Pancreas (tissue), 10 donors: Measurements from ENCODE around the gene FOXO3. TPM values are rescaled to one million over a fixed set of nuclear protein-coding genes. Genes with fewer than 3 reads are reported as not detected.

ENCODE experiments used
- ATAC-seq, 4 donors: fragments of 200-7000 bp; cut with Tn5 transposase; one replicate each; pipeline versions ENCODE4 v1.8.0 to v1.9.1; 2020; ENCODE audit warnings: mild to moderate bottlenecking in 4 of 4, moderate library complexity in 4 of 4
- DNase-seq, 6 donors: peaks; one replicate each; pipeline ENCODE4 v3.0.0-alpha.2; 2020
- FAIRE-seq: peaks from 2 replicates; lab custom pipeline; 2012; peaks lifted over from hg19 to GRCh38; lab: Jason Lieb, UNC
- H3K27ac ChIP-seq, 4 donors: fragments of 200-600 bp; sonication (generic); 1 replicate in 3 of 4; 2 replicates in 1 of 4; pipeline versions ENCODE4 v1.5.0 to v1.8.0; 2020
- H3K27me3 ChIP-seq, 4 donors: fragments of 200-600 bp; one replicate each; pipeline ENCODE4 v1.8.0; 2021
- H3K36me3 ChIP-seq, 3 donors: fragments of 200-600 bp; sonication (generic) in 1 of 3; one replicate each; pipeline versions ENCODE4 v1.5.0 to v1.8.0; 2020 to 2021
- H3K4me1 ChIP-seq, 3 donors: fragments of 200-600 bp; one replicate each; pipeline ENCODE4 v1.8.0; 2021
- H3K4me3 ChIP-seq, 4 donors: fragments of 200-600 bp; sonication (generic) in 2 of 4; one replicate each; pipeline versions ENCODE4 v1.5.0 to v1.8.0; 2020 to 2021
- H3K9me3 ChIP-seq, 4 donors: fragments of 200-600 bp; one replicate each; pipeline ENCODE4 v1.8.0; 2021
- CTCF ChIP-seq, 4 donors: fragments of 200-600 bp; sonication (generic) in 3 of 4; IDR thresholded peaks; one replicate each; pipeline versions ENCODE4 v1.5.0 to v1.8.0; 2021; ENCODE audit warnings: antibody characterized with exemption in 4 of 4
- WGBS, 2 donors: extraction: QIAGEN DNeasy Blood & Tissue Kit; methylation state at CpG; one replicate each; pipeline ENCODE4 v1.1.7; 2013; 5-methylcytosine and 5-hydroxymethylcytosine counted together
- intact Hi-C, 3 donors: fragments of 100-400 bp; cut with DNase I; formaldehyde crosslinking; loops; one replicate each; pipeline versions ENCODE4 v1.11.1 to v1.14.2; 2022
- polyA plus RNA-seq, 2 donors: library from polyadenylated mRNA; stranded (reverse); fragments of 200-250 nt; gene quantifications; one replicate each; pipeline ENCODE4 v1.2.3, GENCODE V29; 2013
- total RNA-seq, 6 donors: library from RNA; stranded (reverse); fragmentation: NEBNext Ultra II Directional in 4 of 6; extraction: Animal tissue kit (Norgen Biotek cat#: 25700) in 4 of 6; gene quantifications; one replicate each; pipeline versions ENCODE4 v1.2.1 to v1.2.4, GENCODE V29; 2021 to 2023
- donor health status: healthy with polysubstance abuse.
- donor health status: DM: no; HTN: no; CAD: no; lungs with moderate emphysema.
- donor health status: DM: no; HTN: no; CAD: no.
- donor health status: control.
- donor health status: control.
- donor health status: Bipolar disorder and iron deficiency.
- donor health status: DM: yes; HTN: yes; CAD: no.
- donor health status: DM: no; HTN: no; CAD: no.
- donor health status: DM: no; HTN: no; CAD: no.
- donor health status: DM: yes; HTN: yes; CAD: no.

The FOXO3 gene
- total and polyA plus RNA-seq, 8 donors, result 11.3 to 61.2 (median 41.2) TPM

- no peak overlapping the region for H3K27ac ChIP-seq
- no peak for TF ChIP-seq CTCF (IDR thresholded peaks at IDR 0.05)
- ATAC-seq (peak in 3 of 4 donors; percentile 34 to 63 (median 55)), FAIRE-seq (no peak), DNase-seq (no peak)
- H3K27me3 ChIP-seq, result no peaks in the 10 kb centered on the region
- 66 to 71% methylated on average over 8 of the region's 8 CpGs for WGBS, 2 donors
- H3K9me3 ChIP-seq, result no peaks in the 10 kb centered on the region
- H3K36me3 ChIP-seq, result no peaks in the 10 kb centered on the region
- no peak overlapping the region for H3K4me3 ChIP-seq
- peaks cover 0 to 4% (median 0%) of the 10 kb centered on the region in 3 donors for H3K4me1 ChIP-seq
- intact Hi-C loops, result no loop called here
Observed at GRCh38 chr6:108707328-108707976, 146.7 kb downstream of the FOXO3 start.

- Histone ChIP-seq H3K4me1 (peaks cover 0 to 20% (median 5%) of the 10 kb centered on the region in 3 donors), H3K27ac (no peak overlapping the region), H3K4me3 (no peak overlapping the region), H3K27me3 (no peaks in the 10 kb centered on the region), H3K9me3 (no peaks in the 10 kb centered on the region), H3K36me3 (no peaks in the 10 kb centered on the region)
- DNase-seq (no peak), FAIRE-seq (no peak), ATAC-seq (peak in 2 of 4 donors; percentile 42 to 49)
- intact Hi-C loops, result no loop called here
- 30 to 55% methylated on average over 4 of the region's 4 CpGs for WGBS, 2 donors
- no peak for TF ChIP-seq CTCF (IDR thresholded peaks at IDR 0.05)
Observed at GRCh38 chr6:108710030-108710429, 149.3 kb downstream of the FOXO3 start.

GRCh38 chr6:108710551-108710950 is 149.8 kb downstream of the FOXO3 start:
- Histone ChIP-seq H3K27me3 (no peaks in the 10 kb centered on the region), H3K36me3 (no peaks in the 10 kb centered on the region), H3K27ac (no peak overlapping the region), H3K9me3 (no peaks in the 10 kb centered on the region), H3K4me3 (no peak overlapping the region), H3K4me1 (peaks cover 0 to 20% (median 5%) of the 10 kb centered on the region in 3 donors)
- WGBS, 2 donors, result 76% methylated on average over 7 of the region's 7 CpGs
- no peak for FAIRE-seq
- ATAC-seq, result no peak
- DNase-seq, result no peak
- TF ChIP-seq CTCF (IDR thresholded peaks at IDR 0.05), result no peak
- intact Hi-C loops, result no loop called here

- DNase-seq, result no peak
- H3K4me1 ChIP-seq, result peaks cover 0 to 23% (median 5%) of the 10 kb centered on the region in 3 donors
- FAIRE-seq, result no peak
- no peak for TF ChIP-seq CTCF (IDR thresholded peaks at IDR 0.05)
- no peak overlapping the region for H3K27ac ChIP-seq
- no peaks in the 10 kb centered on the region for H3K27me3 ChIP-seq
- WGBS, 2 donors, result 67 to 71% methylated on average over 5 of the region's 5 CpGs
- no peaks in the 10 kb centered on the region for H3K36me3 ChIP-seq
- no peak overlapping the region for H3K4me3 ChIP-seq
- H3K9me3 ChIP-seq, result no peaks in the 10 kb centered on the region
- no peak for ATAC-seq
- intact Hi-C loops, result no loop called here
Observed at GRCh38 chr6:108711071-108711470, 150.4 kb downstream of the FOXO3 start.

GRCh38 chr6:108711826-108712225 is 151.1 kb downstream of the FOXO3 start:
- DNase-seq (no peak), ATAC-seq (no peak), FAIRE-seq (no peak)
- intact Hi-C loops, result no loop called here
- no peak for TF ChIP-seq CTCF (IDR thresholded peaks at IDR 0.05)
- no peaks in the 10 kb centered on the region for H3K27me3 ChIP-seq
- no peak overlapping the region for H3K4me3 ChIP-seq
- no peaks in the 10 kb centered on the region for H3K9me3 ChIP-seq
- H3K27ac ChIP-seq, result no peak overlapping the region
- 77 to 82% methylated on average over 5 of the region's 5 CpGs for WGBS, 2 donors
- H3K4me1 ChIP-seq, result peaks cover 0 to 23% (median 5%) of the 10 kb centered on the region in 3 donors
- H3K36me3 ChIP-seq, result no peaks in the 10 kb centered on the region
